GM13977 (cell line): ENCODE measurements around the gene SLC7A11.

Experiments used
- DNase-seq: peaks from one replicate; pipeline ENCODE4 v3.0.0; 2012; ENCODE audit warnings: low spot score
- in situ Hi-C: fragments of 300-500 bp; cut with MboI; formaldehyde crosslinking; loops from one replicate; pipeline ENCODE4 v1.12.0; 2022; ENCODE audit warnings: low sequenced_read_pairs, low pct_unique_long_range_greater_than_20kb, mixed read lengths, inconsistent platforms; ENCODE audit not compliant: unreplicated experiment
- TF ChIP-seq, protein P1 (sequence below): IDR thresholded peaks from 2 replicates; pipeline ENCODE4 v1.5.1; 2012; ENCODE audit warnings: mild to moderate bottlenecking, control low read depth; ENCODE audit not compliant: insufficient read depth; ENCODE audit errors: extremely low read depth, missing control alignments

The SLC7A11 gene

DNA sequence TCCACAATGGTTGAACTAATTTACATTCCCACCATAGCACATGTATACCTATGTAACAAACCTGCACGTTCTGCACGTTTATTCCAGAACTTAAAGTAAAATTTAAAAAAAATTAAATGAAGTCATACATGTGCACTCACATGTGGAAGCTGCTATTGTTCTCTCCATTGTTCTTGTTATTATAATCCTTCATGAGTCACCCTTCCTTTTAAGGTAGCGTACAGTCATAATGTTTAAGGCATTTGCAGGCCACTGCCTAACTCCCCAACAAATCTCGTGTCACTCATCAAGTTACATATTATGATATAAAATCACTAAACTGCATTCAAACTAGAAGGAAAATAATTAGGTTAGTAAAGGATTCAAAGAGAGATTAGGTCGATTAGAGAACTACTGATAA lies 63.6 kb downstream of the SLC7A11 start:
- in situ Hi-C loops = no loop called here
- TF ChIP-seq, protein P1, sequence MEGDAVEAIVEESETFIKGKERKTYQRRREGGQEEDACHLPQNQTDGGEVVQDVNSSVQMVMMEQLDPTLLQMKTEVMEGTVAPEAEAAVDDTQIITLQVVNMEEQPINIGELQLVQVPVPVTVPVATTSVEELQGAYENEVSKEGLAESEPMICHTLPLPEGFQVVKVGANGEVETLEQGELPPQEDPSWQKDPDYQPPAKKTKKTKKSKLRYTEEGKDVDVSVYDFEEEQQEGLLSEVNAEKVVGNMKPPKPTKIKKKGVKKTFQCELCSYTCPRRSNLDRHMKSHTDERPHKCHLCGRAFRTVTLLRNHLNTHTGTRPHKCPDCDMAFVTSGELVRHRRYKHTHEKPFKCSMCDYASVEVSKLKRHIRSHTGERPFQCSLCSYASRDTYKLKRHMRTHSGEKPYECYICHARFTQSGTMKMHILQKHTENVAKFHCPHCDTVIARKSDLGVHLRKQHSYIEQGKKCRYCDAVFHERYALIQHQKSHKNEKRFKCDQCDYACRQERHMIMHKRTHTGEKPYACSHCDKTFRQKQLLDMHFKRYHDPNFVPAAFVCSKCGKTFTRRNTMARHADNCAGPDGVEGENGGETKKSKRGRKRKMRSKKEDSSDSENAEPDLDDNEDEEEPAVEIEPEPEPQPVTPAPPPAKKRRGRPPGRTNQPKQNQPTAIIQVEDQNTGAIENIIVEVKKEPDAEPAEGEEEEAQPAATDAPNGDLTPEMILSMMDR = no peak
- no peak for DNase-seq

DNA sequence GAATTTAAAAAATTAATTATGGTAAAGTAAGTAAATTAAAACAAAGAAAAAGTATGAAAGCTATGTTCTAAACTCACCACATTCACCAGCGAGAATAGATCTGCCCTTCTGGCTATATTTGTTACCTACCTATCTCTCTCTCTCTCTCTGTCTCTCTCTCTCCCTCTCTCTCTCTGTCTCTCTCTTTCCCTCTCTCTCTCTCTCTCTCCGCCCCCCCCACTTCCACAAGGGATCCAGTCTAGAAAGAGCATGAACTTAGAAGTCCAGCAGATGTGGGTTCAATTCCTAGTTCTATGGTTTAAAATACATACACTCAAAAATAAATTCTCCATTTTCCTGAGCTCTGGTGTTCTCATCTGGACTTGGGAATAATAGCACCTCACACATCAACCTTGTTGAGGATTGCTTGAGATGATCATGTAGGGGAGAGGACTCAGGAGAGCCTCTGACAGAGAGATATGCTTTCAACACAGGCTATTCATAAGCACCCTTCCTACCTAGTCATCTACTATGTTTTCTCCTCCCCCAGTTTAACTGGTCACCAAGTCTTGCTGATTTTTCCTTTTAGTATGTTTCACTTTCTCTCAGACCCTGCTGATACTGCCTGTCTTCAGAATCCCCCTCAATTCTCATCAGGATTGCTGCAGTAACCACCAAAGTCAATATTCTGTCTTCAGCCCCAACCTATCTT lies 64.7 kb downstream of the SLC7A11 start:
- no peak for DNase-seq
- in situ Hi-C loops = no loop called here
- TF ChIP-seq, protein P1 = no peak

DNA sequence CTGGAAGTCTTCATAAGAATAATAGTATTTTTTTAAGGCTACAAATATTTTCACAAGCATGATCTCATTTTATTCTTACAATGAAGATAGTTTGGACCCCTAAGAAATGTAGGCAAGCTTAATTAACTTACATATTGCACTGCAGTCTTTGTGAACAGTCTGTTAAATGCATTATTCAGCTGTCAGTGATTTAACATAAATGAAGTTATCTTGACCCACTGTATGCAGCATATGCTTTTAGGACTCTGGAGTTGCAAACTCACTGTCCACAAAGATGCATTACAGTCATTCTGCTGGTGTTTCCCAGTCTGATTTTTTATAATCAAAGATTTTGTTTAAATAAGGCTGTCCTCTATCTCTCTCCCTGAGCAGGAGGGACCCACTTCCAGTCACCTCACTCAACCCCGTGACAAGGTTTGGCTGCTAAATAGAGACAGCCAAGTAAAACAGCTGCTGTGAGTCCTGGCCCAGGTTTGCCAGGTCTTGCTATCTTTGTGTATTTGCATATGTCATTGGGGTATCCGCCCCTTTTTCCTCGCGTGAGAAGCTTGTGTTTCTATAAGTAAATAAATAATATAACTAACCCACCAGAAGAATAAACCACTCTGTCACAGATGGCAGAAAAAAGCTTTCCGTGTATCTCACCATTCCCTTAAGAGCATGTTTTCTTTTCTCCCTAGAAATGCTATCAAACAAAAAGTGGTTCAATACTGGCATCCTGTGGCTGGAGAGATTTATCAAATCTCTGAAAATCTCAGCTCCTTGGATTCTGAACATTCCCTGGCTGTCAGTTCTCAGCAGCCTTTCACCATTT lies 67.0 kb downstream of the SLC7A11 start:
- TF ChIP-seq, protein P1 = no peak
- in situ Hi-C loops = no loop called here
- no peak for DNase-seq

DNA sequence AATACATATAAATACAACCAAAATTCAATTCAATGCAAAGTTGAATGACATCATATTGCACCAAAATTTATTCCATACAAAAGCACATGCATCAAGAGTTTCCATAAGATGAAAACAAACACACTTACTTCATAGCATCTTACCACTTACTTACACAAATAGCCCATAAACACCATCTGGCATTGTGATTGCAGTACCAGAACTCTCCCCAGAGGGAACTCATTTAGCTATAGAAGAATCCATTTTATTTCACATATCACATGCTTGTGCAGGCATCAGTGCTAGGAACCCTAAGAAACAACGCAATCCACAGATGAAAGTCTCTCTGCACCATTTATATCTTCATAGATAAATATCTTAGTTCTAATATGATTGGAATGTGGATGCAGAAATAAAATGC lies 77.9 kb downstream of the SLC7A11 start:
- DNase-seq = no peak
- in situ Hi-C loops = no loop called here
- TF ChIP-seq, protein P1 = no peak

DNA sequence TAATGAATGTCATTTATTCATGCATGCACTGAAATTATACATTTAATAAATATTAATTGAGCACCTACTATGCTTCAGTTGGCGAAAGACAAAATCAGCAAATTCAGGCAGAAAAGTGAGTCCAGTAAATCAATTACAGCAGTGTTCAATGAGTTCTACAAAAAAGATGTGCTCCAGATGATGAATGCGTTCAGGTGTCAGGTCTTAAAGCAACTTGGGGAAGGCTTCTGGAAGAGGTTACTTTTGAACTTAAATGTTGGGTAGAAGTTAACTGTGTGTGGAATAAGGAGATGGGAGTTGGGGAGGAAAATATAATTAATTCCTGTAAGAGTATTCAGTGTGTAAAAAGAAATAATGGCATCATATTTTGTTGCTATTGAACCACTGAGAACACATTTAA lies 79.0 kb downstream of the SLC7A11 start:
- in situ Hi-C loops = no loop called here
- DNase-seq = no peak
- TF ChIP-seq, protein P1 = no peak

DNA sequence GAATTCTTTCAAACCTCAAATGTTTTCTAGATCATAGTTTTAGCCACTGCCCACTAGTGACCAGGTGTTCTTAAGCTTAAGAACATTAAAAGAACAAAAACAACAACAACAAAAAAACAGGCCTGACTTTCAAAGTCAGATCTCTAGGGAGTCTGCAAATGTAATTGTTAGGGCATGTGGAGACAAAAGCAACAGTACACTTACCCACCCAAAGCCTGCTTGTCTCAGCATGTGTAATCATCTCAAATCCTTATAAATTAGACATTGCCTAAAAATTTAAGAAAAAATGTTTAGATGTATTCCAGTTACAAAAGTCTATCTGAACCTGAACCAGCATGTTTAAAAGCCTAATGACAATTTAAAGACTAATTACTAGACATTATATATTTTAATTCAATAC lies 79.9 kb downstream of the SLC7A11 start:
- DNase-seq = no peak
- in situ Hi-C loops = no loop called here
- TF ChIP-seq, protein P1 = no peak
